Head of caudate nucleus (tissue), 42 donors: ENCODE data around the gene PLCB2.
A peak's percentile ranks its signal among the peaks of the same experiment; 100 is the strongest.

ENCODE experiments used
- DNase-seq, 42 donors: peaks; one replicate each; pipeline versions ENCODE4 v3.0.0 to v3.0.0-alpha.2; 2020 to 2021; ENCODE audit warnings: mixed read lengths in 7 of 42
- intact Hi-C: fragments of 100-400 bp; cut with DNase I; formaldehyde crosslinking; loops from one replicate; pipeline ENCODE4 v1.15.0; 2022

Gene PLCB2

GRCh38 chr15:40330368-40330836, 22.7 kb upstream of the PLCB2 start:
- intact Hi-C loops, result no loop called here
- peak in 20 of 42 donors; percentile 28 to 63 (median 52) for DNase-seq

GRCh38 chr15:40329804-40330203, 22.1 kb upstream of the PLCB2 start:
- DNase-seq, result no peak
- intact Hi-C loops, result no loop called here

GRCh38 chr15:40328751-40329150, 21.0 kb upstream of the PLCB2 start:
- intact Hi-C loops, result no loop called here
- DNase-seq, result no peak

- no peak for DNase-seq
- intact Hi-C loops, result no loop called here
Measured at GRCh38 chr15:40328176-40328575, 20.4 kb upstream of the PLCB2 start.

- no peak for DNase-seq
- intact Hi-C loops, result no loop called here
Measured at GRCh38 chr15:40327457-40327856, 19.7 kb upstream of the PLCB2 start.

GRCh38 chr15:40325700-40326099, 18.0 kb upstream of the PLCB2 start:
- no peak for DNase-seq
- intact Hi-C loops, result no loop called here

- intact Hi-C loops, result no loop called here
- peak in 1 of 42 donors; percentile 7 for DNase-seq
Measured at GRCh38 chr15:40325188-40325587, 17.5 kb upstream of the PLCB2 start.

GRCh38 chr15:40323953-40324937, 16.5 kb upstream of the PLCB2 start:
- intact Hi-C loops, result no loop called here
- peak in 9 of 42 donors; percentile 7 to 58 (median 29) for DNase-seq

GRCh38 chr15:40323239-40323952, 15.7 kb upstream of the PLCB2 start, which contains the start of gene INAFM2:
Gene INAFM2 (plus strand): TSS chr15:40323692. CDS start chr15:40324056, 364 bp downstream.
- DNase-seq, result peak; percentile 72 to 96 (median 88)
- intact Hi-C loops, result no loop called here

- intact Hi-C loops, result no loop called here
- peak in 7 of 42 donors; percentile 12 to 61 (median 35) for DNase-seq
Measured at GRCh38 chr15:40322531-40323238, 14.9 kb upstream of the PLCB2 start.

GRCh38 chr15:40320931-40321371, 13.2 kb upstream of the PLCB2 start:
- peak in 38 of 42 donors; percentile 8 to 91 (median 76) for DNase-seq
- intact Hi-C loops, result no loop called here

- DNase-seq, result no peak
- intact Hi-C loops, result no loop called here
Measured at GRCh38 chr15:40320409-40320808, 12.7 kb upstream of the PLCB2 start.

- intact Hi-C loops, result no loop called here
- DNase-seq, result no peak
Measured at GRCh38 chr15:40317580-40317979, 9.8 kb upstream of the PLCB2 start.

- intact Hi-C loops, result no loop called here
Measured at GRCh38 chr15:40316931-40317330, 9.2 kb upstream of the PLCB2 start.

GRCh38 chr15:40314723-40315276, 7.1 kb upstream of the PLCB2 start:
- intact Hi-C loops, result no loop called here
- no peak for DNase-seq

More at GRCh38 chr15:40316931-40317330, 9.2 kb upstream of the PLCB2 start:
- no peak for DNase-seq

- intact Hi-C loops, result no loop called here
- DNase-seq, result peak in 35 of 42 donors; percentile 29 to 89 (median 62)
Measured at GRCh38 chr15:40313531-40314398, 6.0 kb upstream of the PLCB2 start.

- intact Hi-C loops, result no loop called here
- DNase-seq, result no peak
Measured at GRCh38 chr15:40312370-40313158, 4.8 kb upstream of the PLCB2 start.
